RPMI7951 (cell line): ENCODE measurements around the gene TMX3. TPM values are rescaled to one million over a fixed set of nuclear protein-coding genes. Genes with fewer than 3 reads are reported as not detected.

ENCODE experiments used
- total RNA-seq: library from RNA; depleted of rRNA; stranded (reverse); fragments of >200 nt; shearing (Covaris generic); gene quantifications from 2 replicates; pipeline ENCODE4 v1.2.3, GENCODE V29; 2014; rRNA removed

TMX3 gene
- total RNA-seq, 1 experiment from 2014 or later = 58.0 TPM

Other genes with a start within 250 kb of the TMX3 start
- 7.5 and 10.1 TPM in 2 replicates for gene CCDC102B, start 83.0 kb upstream of the TMX3 start, total RNA-seq